Kidney capillary endothelial cell (primary cell): ENCODE measurements around the gene PROK2.
A peak's percentile ranks its signal among the peaks of the same experiment; 100 is the strongest.

Experiments
- DNase-seq: peaks from one replicate; pipeline ENCODE4 v3.0.0-alpha.2; 2018; ENCODE audit warnings: low spot score

The PROK2 gene

GRCh38 chr3:71734881-71735280 lies 50.1 kb downstream of the PROK2 start:
- DNase-seq = no peak

GRCh38 chr3:71733319-71733718 lies 51.6 kb downstream of the PROK2 start:
- no peak for DNase-seq

- DNase-seq = no peak
Measured at GRCh38 chr3:71732637-71733036, 52.3 kb downstream of the PROK2 start.

GRCh38 chr3:71728632-71729342 lies 56.2 kb downstream of the PROK2 start:
- no peak for DNase-seq

GRCh38 chr3:71726146-71726545 lies 58.8 kb downstream of the PROK2 start:
- DNase-seq = no peak

GRCh38 chr3:71725271-71725991 lies 59.5 kb downstream of the PROK2 start, which contains the start of gene EIF4E3:
EIF4E3 (minus strand) TSS chr3:71725402; CDS start chr3:71725367, 35 bp downstream.
- DNase-seq = no peak

GRCh38 chr3:71724584-71725270 lies 60.2 kb downstream of the PROK2 start:
- peak; percentile 7 for DNase-seq

- no peak for DNase-seq
Measured at GRCh38 chr3:71724171-71724453, 60.8 kb downstream of the PROK2 start.

- DNase-seq = no peak
Measured at GRCh38 chr3:71723452-71724170, 61.3 kb downstream of the PROK2 start.

GRCh38 chr3:71722693-71723092 lies 62.3 kb downstream of the PROK2 start:
- no peak for DNase-seq
